ENCODE data around the gene CCM2L. TPM values are rescaled to one million over a fixed set of nuclear protein-coding genes. Genes with fewer than 3 reads are reported as not detected.

The CCM2L gene
- total RNA-seq, 1 donor from 2014 or later = 0.11 TPM

DNA sequence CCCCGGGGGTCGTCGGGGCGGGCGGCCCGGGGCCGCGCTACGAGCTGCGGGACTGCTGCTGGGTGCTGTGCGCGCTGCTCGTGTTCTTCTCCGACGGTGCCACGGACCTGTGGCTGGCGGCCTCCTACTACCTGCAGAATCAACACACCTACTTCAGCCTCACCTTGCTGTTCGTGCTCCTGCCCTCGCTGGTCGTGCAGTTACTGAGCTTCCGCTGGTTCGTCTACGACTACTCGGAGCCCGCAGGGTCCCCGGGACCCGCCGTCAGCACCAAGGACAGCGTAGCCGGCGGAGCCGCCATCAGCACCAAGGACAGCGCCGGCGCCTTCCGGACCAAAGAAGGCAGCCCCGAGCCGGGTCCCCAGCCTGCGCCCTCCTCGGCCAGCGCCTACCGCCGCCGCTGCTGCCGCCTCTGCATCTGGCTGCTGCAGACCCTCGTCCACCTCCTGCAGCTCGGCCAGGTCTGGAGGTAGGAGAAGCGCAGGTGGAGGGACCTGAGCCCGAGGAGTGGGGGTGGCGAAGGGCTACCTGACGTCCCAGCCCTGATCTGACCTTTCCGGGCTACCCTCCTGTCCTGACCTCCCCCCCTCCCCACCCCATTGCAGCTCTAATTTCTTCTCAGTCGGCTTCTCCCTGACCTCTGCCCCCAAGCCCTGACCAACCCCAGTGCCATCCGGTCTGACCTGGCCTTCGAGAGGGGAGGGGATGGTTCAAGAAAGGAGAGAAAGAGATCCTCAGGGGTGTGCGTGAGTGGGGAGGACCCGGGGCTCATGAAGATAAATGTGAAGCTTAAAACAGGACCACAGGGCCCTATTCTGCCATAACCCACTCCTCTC is 41.7 kb upstream of the CCM2L start:
- H3K4me1 Mint-ChIP-seq (ENCODE audit: low read depth, unreplicated experiment) = peaks cover 13% of the 10 kb centered on the region
- H3K9me3 ChIP-seq (ENCODE audit: insufficient read depth, low read depth, low read length) = no peaks in the 10 kb centered on the region
- H3K9ac ChIP-seq (ENCODE audit: low read length) = no peak overlapping the region
- H3K79me2 ChIP-seq (ENCODE audit: insufficient read depth, low read length) = no peaks in the 10 kb centered on the region
- H4K20me1 ChIP-seq (ENCODE audit: insufficient read depth, low read length) = peaks cover 2% of the 10 kb centered on the region
- H3K36me3 Mint-ChIP-seq (ENCODE audit: low read depth, unreplicated experiment) = no peaks in the 10 kb centered on the region
- H2AFZ ChIP-seq (ENCODE audit: low read depth, low read length) = no peak overlapping the region
- no peak overlapping the region for H3K27ac ChIP-seq (ENCODE audit: low read depth, low read length)
- no peak for TF ChIP-seq EZH2 (IDR thresholded peaks at IDR 0.05; ENCODE audit: insufficient read depth, low read length)
- TF ChIP-seq, protein P1, sequence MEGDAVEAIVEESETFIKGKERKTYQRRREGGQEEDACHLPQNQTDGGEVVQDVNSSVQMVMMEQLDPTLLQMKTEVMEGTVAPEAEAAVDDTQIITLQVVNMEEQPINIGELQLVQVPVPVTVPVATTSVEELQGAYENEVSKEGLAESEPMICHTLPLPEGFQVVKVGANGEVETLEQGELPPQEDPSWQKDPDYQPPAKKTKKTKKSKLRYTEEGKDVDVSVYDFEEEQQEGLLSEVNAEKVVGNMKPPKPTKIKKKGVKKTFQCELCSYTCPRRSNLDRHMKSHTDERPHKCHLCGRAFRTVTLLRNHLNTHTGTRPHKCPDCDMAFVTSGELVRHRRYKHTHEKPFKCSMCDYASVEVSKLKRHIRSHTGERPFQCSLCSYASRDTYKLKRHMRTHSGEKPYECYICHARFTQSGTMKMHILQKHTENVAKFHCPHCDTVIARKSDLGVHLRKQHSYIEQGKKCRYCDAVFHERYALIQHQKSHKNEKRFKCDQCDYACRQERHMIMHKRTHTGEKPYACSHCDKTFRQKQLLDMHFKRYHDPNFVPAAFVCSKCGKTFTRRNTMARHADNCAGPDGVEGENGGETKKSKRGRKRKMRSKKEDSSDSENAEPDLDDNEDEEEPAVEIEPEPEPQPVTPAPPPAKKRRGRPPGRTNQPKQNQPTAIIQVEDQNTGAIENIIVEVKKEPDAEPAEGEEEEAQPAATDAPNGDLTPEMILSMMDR (IDR thresholded peaks at IDR 0.05; ENCODE audit: insufficient read depth, low read depth, low read length) = no peak
- H3K36me3 ChIP-seq (ENCODE audit: insufficient read depth, low read length) = no peaks in the 10 kb centered on the region
- peaks cover 1% of the 10 kb centered on the region for H3K9me3 Mint-ChIP-seq (ENCODE audit: unreplicated experiment)
- DNase-seq (ENCODE audit: low read depth) (peak; percentile 19), FAIRE-seq (no peak)
- H3K27me3 ChIP-seq (ENCODE audit: insufficient read depth, low read length) = peaks cover 60% of the 10 kb centered on the region
- no peak overlapping the region for H3K27ac Mint-ChIP-seq (ENCODE audit: unreplicated experiment)
- H3K4me3 ChIP-seq (ENCODE audit: insufficient read depth, low read depth, low read length) = peak overlapping the region; percentile 33
- H3K4me3 Mint-ChIP-seq (ENCODE audit: unreplicated experiment) = peak overlapping the region; percentile 89
- peaks cover 59% of the 10 kb centered on the region for H3K27me3 Mint-ChIP-seq (ENCODE audit: low read depth, unreplicated experiment)
- H3K4me2 ChIP-seq (ENCODE audit: low read length) = peak overlapping the region; percentile 76
- peaks cover 2% of the 10 kb centered on the region for H3K4me1 ChIP-seq (ENCODE audit: insufficient read depth, low read length)

DNA sequence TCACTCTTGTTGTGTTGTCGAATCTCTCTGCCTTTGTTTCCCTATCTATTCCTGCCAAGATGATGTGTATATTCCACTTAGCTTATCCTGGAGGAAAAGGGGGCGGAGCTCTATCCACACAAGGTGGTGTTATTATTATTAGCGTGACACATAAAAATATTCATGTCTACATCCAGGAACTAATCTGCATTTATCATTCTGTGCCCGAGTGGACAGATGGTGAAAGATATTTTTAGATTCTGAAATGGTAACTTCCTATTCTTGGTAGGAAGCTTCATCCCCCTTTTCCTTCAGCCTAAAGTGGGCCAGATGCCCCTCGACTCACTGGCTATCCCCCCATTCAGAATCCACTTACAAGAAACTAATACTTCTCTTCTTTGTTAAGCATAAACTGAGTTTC is 40.2 kb upstream of the CCM2L start:
- no peak overlapping the region for H3K4me3 Mint-ChIP-seq (ENCODE audit: unreplicated experiment)
- H3K79me2 ChIP-seq (ENCODE audit: insufficient read depth, low read length) = no peaks in the 10 kb centered on the region
- peaks cover 1% of the 10 kb centered on the region for H3K9me3 Mint-ChIP-seq (ENCODE audit: unreplicated experiment)
- no peaks in the 10 kb centered on the region for H3K36me3 ChIP-seq (ENCODE audit: insufficient read depth, low read length)
- no peak overlapping the region for H3K27ac Mint-ChIP-seq (ENCODE audit: unreplicated experiment)
- no peak overlapping the region for H3K27ac ChIP-seq (ENCODE audit: low read depth, low read length)
- no peaks in the 10 kb centered on the region for H3K36me3 Mint-ChIP-seq (ENCODE audit: low read depth, unreplicated experiment)
- H3K27me3 Mint-ChIP-seq (ENCODE audit: low read depth, unreplicated experiment) = peaks cover 51% of the 10 kb centered on the region
- no peaks in the 10 kb centered on the region for H3K9me3 ChIP-seq (ENCODE audit: insufficient read depth, low read depth, low read length)
- H3K4me2 ChIP-seq (ENCODE audit: low read length) = no peak overlapping the region
- H3K4me1 ChIP-seq (ENCODE audit: insufficient read depth, low read length) = peaks cover 2% of the 10 kb centered on the region
- no peak for FAIRE-seq
- H3K27me3 ChIP-seq (ENCODE audit: insufficient read depth, low read length) = peaks cover 53% of the 10 kb centered on the region
- H3K4me3 ChIP-seq (ENCODE audit: insufficient read depth, low read depth, low read length) = no peak overlapping the region
- peaks cover 16% of the 10 kb centered on the region for H3K4me1 Mint-ChIP-seq (ENCODE audit: low read depth, unreplicated experiment)
- TF ChIP-seq, protein P1 (IDR thresholded peaks at IDR 0.05; ENCODE audit: insufficient read depth, low read depth, low read length) = no peak
- TF ChIP-seq EZH2 (IDR thresholded peaks at IDR 0.05; ENCODE audit: insufficient read depth, low read length) = no peak
- H4K20me1 ChIP-seq (ENCODE audit: insufficient read depth, low read length) = peaks cover 2% of the 10 kb centered on the region
- no peak overlapping the region for H2AFZ ChIP-seq (ENCODE audit: low read depth, low read length)
- H3K9ac ChIP-seq (ENCODE audit: low read length) = no peak overlapping the region
- no peak for DNase-seq (ENCODE audit: low read depth)

DNA sequence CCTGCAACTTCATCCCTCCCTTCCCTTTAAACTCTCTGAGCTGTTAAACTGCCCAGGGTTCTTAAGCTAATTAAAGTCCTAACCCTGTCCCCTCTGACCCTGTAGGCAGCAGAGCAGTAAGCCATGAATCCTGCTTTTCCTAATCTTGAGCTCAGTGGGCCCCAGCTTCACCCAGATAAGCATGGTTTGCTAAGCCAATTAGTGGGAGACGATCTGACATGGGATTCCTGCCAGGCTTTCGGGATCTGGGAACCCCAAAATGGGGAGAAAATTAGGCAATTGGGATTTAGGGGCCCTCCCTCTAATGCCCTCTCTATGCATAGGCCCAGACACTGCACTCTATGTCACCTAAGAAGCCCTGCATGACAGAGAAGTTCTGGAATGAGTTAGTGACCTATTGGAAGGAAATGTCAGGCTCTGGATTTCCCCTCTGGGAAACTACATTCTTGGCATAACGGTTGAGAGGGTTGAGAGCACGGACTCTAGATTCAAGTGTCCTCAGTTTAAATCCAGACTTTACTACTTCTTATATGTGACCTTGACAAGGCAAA is 37.7 kb upstream of the CCM2L start:
- H2AFZ ChIP-seq (ENCODE audit: low read depth, low read length) = no peak overlapping the region
- no peaks in the 10 kb centered on the region for H3K9me3 ChIP-seq (ENCODE audit: insufficient read depth, low read depth, low read length)
- H3K4me1 ChIP-seq (ENCODE audit: insufficient read depth, low read length) = peaks cover 2% of the 10 kb centered on the region
- Mint-ChIP-seq H3K4me1 (ENCODE audit: low read depth, unreplicated experiment) (peaks cover 21% of the 10 kb centered on the region), H3K27me3 (ENCODE audit: low read depth, unreplicated experiment) (peaks cover 34% of the 10 kb centered on the region), H3K27ac (ENCODE audit: unreplicated experiment) (peak overlapping the region; percentile 41), H3K4me3 (ENCODE audit: unreplicated experiment) (no peak overlapping the region), H3K9me3 (ENCODE audit: unreplicated experiment) (peaks cover 6% of the 10 kb centered on the region), H3K36me3 (ENCODE audit: low read depth, unreplicated experiment) (no peaks in the 10 kb centered on the region)
- peaks cover 45% of the 10 kb centered on the region for H3K27me3 ChIP-seq (ENCODE audit: insufficient read depth, low read length)
- no peaks in the 10 kb centered on the region for H3K79me2 ChIP-seq (ENCODE audit: insufficient read depth, low read length)
- DNase-seq (ENCODE audit: low read depth) (no peak), FAIRE-seq (no peak)
- H3K27ac ChIP-seq (ENCODE audit: low read depth, low read length) = no peak overlapping the region
- no peaks in the 10 kb centered on the region for H3K36me3 ChIP-seq (ENCODE audit: insufficient read depth, low read length)
- no peak overlapping the region for H3K4me2 ChIP-seq (ENCODE audit: low read length)
- H3K4me3 ChIP-seq (ENCODE audit: insufficient read depth, low read depth, low read length) = no peak overlapping the region
- peaks cover 2% of the 10 kb centered on the region for H4K20me1 ChIP-seq (ENCODE audit: insufficient read depth, low read length)
- no peak for TF ChIP-seq EZH2 (IDR thresholded peaks at IDR 0.05; ENCODE audit: insufficient read depth, low read length)
- TF ChIP-seq, protein P1 (IDR thresholded peaks at IDR 0.05; ENCODE audit: insufficient read depth, low read depth, low read length) = no peak
- no peak overlapping the region for H3K9ac ChIP-seq (ENCODE audit: low read length)

Data from astrocyte (in vitro differentiated cells and primary cell).